SK-N-MC (cell line): ENCODE results near the gene ADGRL3.
A peak's percentile ranks its signal among the peaks of the same experiment; 100 is the strongest.

Source experiments
- DNase-seq: peaks from one replicate; pipeline ENCODE4 v3.0.0-alpha.2; 2011; ENCODE audit warnings: low read depth, low spot score
- H3K27ac ChIP-seq: fragments of 200-600 bp; sonication (generic); 2 replicates; pipeline ENCODE4 v1.5.1; 2016; ENCODE audit warnings: mixed run types
- H3K36me3 ChIP-seq: fragments of 200-600 bp; sonication (generic); 2 replicates; pipeline ENCODE4 v1.6.1; 2017; ENCODE audit warnings: antibody characterized with exemption, low read length, mixed read lengths; ENCODE audit not compliant: insufficient read depth
- H3K4me3 ChIP-seq: fragments of 200-600 bp; sonication (generic); 2 replicates; pipeline ENCODE4 v1.5.1; 2016
- H3K9ac ChIP-seq: fragments of 200-600 bp; sonication (generic); 2 replicates; pipeline ENCODE4 v1.8.0; 2017; ENCODE audit warnings: mixed run types, mixed read lengths; ENCODE audit not compliant: insufficient read length
- H3K9me3 ChIP-seq: fragments of 200-600 bp; sonication (generic); 2 replicates; pipeline ENCODE4 v1.6.1; 2017; ENCODE audit warnings: low read depth, mild to moderate bottlenecking, antibody characterized with exemption, low read length, moderate library complexity, mixed read lengths
- EZH2 ChIP-seq: fragments of 200-600 bp; sonication (generic); IDR thresholded peaks from one replicate; pipeline ENCODE4 v1.6.1; 2017; ENCODE audit warnings: antibody characterized with exemption
- FOXP2 ChIP-seq: optimal IDR thresholded peaks from 2 replicates; pipeline ENCODE3; 2011; ENCODE audit warnings: mild to moderate bottlenecking, moderate library complexity; ENCODE audit not compliant: insufficient read depth; ENCODE audit errors: extremely low read length, control extremely low read depth
- POLR2AphosphoS5 ChIP-seq: IDR thresholded peaks from 2 replicates; pipeline ENCODE4 v1.6.1; 2012; ENCODE audit warnings: mild to moderate bottlenecking, low read depth, low read length, borderline replicate concordance

ADGRL3 gene

DNA sequence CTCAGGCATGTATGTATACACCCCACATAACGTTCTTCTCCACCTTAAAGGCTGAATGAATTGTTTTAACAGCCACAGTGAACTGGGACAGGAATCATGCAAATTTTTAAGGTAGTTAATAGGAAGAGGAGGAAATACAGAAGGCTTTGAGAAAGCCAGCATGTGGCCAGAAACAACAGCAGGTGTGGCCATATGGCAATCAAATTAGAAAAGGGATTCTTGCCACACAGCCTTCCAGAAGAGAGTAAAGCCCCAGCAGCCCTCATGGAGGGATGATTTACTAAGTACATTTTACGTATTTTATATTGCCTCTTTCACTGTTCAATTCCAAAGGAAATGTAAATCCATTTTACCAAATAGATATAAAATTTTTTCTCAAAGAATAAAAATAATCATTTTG is 792.2 kb downstream of the ADGRL3 start:
- no peak overlapping the region for H3K9ac ChIP-seq
- no peaks in the 10 kb centered on the region for H3K36me3 ChIP-seq
- H3K9me3 ChIP-seq, result no peaks in the 10 kb centered on the region
- DNase-seq, result no peak
- H3K4me3 ChIP-seq, result no peak overlapping the region
- TF ChIP-seq POLR2AphosphoS5, result no peak
- TF ChIP-seq FOXP2, result no peak
- no peak for TF ChIP-seq EZH2
- H3K27ac ChIP-seq, result no peak overlapping the region

GRCh38 chr4:61994036-61994435 is 793.9 kb downstream of the ADGRL3 start:
- Histone ChIP-seq H3K4me3 (no peak overlapping the region), H3K9me3 (no peaks in the 10 kb centered on the region), H3K27ac (no peak overlapping the region), H3K9ac (no peak overlapping the region), H3K36me3 (no peaks in the 10 kb centered on the region)
- TF ChIP-seq POLR2AphosphoS5 (no peak), FOXP2 (no peak), EZH2 (no peak)
- DNase-seq, result no peak

GRCh38 chr4:61995717-61996340 is 795.7 kb downstream of the ADGRL3 start:
- no peak for TF ChIP-seq POLR2AphosphoS5
- TF ChIP-seq EZH2, result no peak
- no peak for TF ChIP-seq FOXP2
- peak; percentile 60 for DNase-seq
- no peak overlapping the region for H3K9ac ChIP-seq
- H3K27ac ChIP-seq, result no peak overlapping the region
- H3K36me3 ChIP-seq, result no peaks in the 10 kb centered on the region
- H3K4me3 ChIP-seq, result no peak overlapping the region
- H3K9me3 ChIP-seq, result no peaks in the 10 kb centered on the region

DNA sequence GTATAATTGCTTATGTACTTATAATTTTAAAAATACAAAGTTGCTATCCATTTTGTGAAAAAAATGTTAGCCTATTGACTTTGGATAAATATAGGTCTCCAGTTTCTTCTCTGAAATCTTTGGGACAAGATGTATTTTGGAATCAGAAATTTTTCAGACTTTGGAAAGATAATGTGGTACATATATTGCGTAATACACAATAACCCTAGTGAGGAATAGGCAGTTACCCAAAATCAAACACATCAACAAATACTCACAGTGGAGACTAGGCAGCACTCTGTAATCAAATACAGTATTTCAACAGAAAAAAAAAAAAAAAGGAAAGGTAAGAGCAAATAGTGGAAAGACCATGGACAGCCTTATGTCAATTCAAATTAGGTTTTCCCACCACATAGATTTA is 796.8 kb downstream of the ADGRL3 start:
- no peak for TF ChIP-seq POLR2AphosphoS5
- TF ChIP-seq FOXP2, result no peak
- TF ChIP-seq EZH2, result no peak
- H3K9ac ChIP-seq, result no peak overlapping the region
- DNase-seq, result no peak
- H3K36me3 ChIP-seq, result no peaks in the 10 kb centered on the region
- no peak overlapping the region for H3K27ac ChIP-seq
- H3K9me3 ChIP-seq, result no peaks in the 10 kb centered on the region
- H3K4me3 ChIP-seq, result no peak overlapping the region

DNA sequence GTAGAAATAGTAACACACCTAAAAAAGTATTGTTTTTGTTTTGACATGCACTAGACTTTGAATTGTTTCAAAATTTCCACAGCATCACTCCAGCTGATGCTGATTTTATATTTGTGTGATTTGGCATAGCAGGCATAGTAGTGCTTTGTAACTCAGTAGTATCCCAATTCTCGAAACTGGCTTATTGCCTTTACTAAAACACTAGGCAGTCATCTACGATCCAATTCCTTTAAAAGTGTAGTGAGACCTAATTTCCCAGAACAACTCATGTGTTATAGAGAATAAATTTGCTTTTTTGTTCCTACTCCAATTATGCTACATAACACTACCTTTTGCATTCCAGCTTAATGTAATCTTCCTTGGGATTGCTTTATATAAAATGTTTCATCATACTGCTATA is 797.7 kb downstream of the ADGRL3 start:
- TF ChIP-seq FOXP2, result no peak
- no peak for TF ChIP-seq EZH2
- no peak for TF ChIP-seq POLR2AphosphoS5
- DNase-seq, result no peak
- H3K9me3 ChIP-seq, result no peaks in the 10 kb centered on the region
- no peaks in the 10 kb centered on the region for H3K36me3 ChIP-seq
- H3K9ac ChIP-seq, result no peak overlapping the region
- H3K4me3 ChIP-seq, result no peak overlapping the region
- no peak overlapping the region for H3K27ac ChIP-seq

DNA sequence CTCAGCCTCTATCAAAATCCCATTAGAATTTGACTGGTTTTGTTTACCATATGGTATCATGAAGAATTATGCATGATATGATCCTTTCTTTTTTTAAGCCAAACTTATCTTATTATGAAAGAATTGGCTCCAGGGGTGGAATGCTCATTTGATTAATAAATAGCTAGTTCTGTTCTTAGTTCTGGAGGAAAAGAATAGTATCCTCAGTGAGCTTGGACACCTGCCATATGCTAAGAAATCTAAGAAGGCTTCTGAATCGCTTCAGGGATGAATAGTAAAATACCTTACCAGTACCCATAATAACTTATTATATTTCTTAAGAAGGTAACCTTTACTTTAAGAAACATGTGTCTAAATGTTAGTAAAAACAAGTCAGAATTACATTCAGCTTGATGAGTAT is 803.6 kb downstream of the ADGRL3 start:
- no peak overlapping the region for H3K27ac ChIP-seq
- H3K9me3 ChIP-seq, result no peaks in the 10 kb centered on the region
- TF ChIP-seq EZH2 (no peak), FOXP2 (no peak), POLR2AphosphoS5 (no peak)
- H3K4me3 ChIP-seq, result no peak overlapping the region
- DNase-seq, result no peak
- no peak overlapping the region for H3K9ac ChIP-seq
- H3K36me3 ChIP-seq, result no peaks in the 10 kb centered on the region

DNA sequence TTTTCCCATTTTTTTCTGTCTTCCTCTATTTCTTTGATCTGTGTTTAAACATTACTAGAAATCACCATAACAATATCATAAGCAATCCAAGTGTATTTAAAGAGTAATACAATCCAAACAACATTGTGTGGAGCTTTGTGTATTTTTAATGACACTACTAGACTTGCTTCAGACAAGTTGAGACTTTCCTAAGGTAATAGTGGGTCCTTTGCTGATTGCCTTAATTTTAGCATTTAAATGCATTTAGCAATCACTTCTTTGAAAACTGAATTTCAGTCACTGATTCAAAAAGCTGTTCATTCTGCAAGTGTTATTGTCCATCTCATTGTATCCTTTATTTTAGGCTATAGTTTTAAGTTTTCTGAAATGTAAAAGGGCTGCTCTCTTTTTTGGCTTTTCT is 804.8 kb downstream of the ADGRL3 start:
- no peaks in the 10 kb centered on the region for H3K9me3 ChIP-seq
- TF ChIP-seq POLR2AphosphoS5 (no peak), EZH2 (no peak), FOXP2 (no peak)
- H3K36me3 ChIP-seq, result no peaks in the 10 kb centered on the region
- DNase-seq, result no peak
- no peak overlapping the region for H3K27ac ChIP-seq
- no peak overlapping the region for H3K4me3 ChIP-seq
- no peak overlapping the region for H3K9ac ChIP-seq

DNA sequence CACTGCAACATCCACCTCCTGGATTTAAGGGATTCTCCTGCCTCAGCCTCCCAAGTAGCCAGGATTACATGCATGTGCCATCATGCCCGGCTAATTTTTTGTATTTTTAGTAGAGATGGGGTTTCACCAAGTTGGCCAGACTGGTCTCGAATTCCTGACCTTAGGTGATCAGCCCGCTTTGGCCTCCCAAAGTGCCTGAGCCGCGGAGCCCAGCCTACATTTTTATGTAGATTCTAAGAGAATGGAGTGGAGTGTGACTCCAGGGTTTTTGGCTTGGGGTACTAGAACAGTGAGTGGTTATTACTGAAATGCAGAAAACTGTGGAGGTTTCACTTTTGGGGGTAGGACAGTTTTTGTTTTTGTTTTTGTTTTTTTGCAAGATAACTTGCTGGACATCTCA is 806.0 kb downstream of the ADGRL3 start:
- H3K9ac ChIP-seq, result no peak overlapping the region
- DNase-seq, result no peak
- TF ChIP-seq FOXP2, result no peak
- no peak for TF ChIP-seq EZH2
- TF ChIP-seq POLR2AphosphoS5, result no peak
- H3K9me3 ChIP-seq, result no peaks in the 10 kb centered on the region
- no peaks in the 10 kb centered on the region for H3K36me3 ChIP-seq
- H3K27ac ChIP-seq, result no peak overlapping the region
- H3K4me3 ChIP-seq, result no peak overlapping the region

- no peaks in the 10 kb centered on the region for H3K36me3 ChIP-seq
- no peak overlapping the region for H3K27ac ChIP-seq
- DNase-seq, result no peak
Observed at GRCh38 chr4:62015043-62015739, 815.1 kb downstream of the ADGRL3 start.

More at GRCh38 chr4:62015043-62015739, 815.1 kb downstream of the ADGRL3 start:
- TF ChIP-seq POLR2AphosphoS5, result no peak
- TF ChIP-seq FOXP2, result no peak
- no peak for TF ChIP-seq EZH2
- Histone ChIP-seq H3K9me3 (no peaks in the 10 kb centered on the region), H3K4me3 (no peak overlapping the region), H3K9ac (no peak overlapping the region)
